CD4-positive, alpha-beta T cell treated with Interleukin-4 for 4 hours (primary cell): ENCODE measurements around the gene TSPAN15.
"Not testable (repeated sequence)": the region's sequence is repeated elsewhere in the genome, so short reads cannot be mapped to it uniquely, and the experiment has no call there.

ENCODE experiments used
- DNase-seq: peaks from one replicate; pipeline ENCODE4 v3.0.0-alpha.2; 2020

Gene TSPAN15

GRCh38 chr10:69449841-69450240 lies 1.4 kb upstream of the TSPAN15 start:
- peak; percentile 43 for DNase-seq

DNA sequence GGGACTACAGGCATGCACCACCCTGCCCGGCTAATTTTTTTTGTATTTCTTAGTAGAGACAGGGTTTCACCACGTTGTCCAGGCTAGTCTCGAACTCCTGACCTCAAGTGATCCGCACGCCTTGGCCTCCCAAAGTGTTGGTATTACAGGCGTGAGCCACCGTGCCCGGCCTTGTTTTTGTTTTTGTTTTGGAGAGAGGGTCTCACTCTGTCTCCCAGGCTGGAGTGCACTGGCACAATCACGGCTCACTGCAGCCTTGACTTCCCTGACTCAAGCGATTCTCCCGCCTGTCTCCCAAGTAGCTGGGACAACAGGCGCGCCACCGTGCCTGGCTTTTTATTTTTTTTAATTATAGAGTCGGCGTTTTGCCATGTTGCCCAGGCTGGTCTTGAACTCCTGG lies 870 bp upstream of the TSPAN15 start:
- DNase-seq: not testable (repeated sequence)

DNA sequence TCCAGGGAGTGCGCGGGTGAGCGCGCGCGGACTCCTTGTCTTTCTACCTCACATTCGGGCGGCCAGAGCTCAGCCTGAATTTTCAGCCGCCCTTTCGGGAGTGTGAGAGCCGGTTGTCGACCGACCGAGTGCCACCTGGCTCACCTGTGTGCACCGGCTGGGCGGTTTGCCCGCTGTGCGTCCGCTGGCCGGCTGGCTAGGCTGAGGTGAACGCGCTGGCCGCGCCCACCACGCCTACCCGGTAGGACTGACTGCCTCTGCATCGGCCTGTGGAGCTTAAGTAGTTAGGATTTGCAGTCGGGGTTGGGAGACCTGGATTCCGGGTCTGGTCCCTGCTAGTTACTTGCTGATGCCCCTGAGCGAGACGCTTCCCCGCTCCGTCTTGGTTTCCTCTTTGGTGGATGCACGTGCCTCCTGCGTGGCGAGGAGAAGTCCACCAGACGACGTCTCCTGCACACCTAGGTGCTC lies 553 bp downstream of the TSPAN15 start:
- DNase-seq: no peak

DNA sequence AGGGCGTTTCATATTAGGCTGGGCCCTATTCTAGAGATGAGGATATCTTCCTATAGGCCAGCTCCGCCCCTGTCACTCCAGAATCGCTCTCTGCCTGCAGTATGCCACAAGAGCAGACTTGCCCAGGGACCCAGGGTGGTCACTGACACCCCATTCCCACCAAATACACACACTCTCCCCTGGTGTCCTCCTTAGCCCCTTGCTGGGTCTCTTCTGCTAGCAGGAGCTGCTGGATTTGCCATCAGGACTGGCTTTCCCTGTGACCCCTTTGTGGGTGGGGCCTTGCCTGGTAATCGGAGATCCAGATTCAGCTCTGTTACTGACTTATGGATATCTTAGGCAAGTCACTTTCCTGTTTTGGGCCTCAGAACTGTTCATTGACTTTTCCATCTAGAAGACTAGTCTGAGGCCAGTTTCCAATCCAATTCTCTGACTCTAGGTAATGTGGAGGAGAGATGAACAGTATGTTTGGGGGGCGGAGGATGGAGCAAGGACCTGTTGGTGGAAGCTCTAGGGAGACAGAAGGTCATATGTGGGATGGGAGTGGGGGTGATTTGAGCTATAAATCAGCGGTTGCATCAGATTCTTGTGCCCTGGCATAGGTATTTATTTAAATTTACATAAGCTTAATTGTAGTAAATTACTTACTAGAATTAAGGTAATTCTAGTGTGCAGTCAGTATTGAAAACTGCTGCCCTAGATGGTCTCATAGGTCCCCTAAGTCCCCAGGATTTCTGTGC lies 1.6 kb downstream of the TSPAN15 start:
- DNase-seq: no peak

DNA sequence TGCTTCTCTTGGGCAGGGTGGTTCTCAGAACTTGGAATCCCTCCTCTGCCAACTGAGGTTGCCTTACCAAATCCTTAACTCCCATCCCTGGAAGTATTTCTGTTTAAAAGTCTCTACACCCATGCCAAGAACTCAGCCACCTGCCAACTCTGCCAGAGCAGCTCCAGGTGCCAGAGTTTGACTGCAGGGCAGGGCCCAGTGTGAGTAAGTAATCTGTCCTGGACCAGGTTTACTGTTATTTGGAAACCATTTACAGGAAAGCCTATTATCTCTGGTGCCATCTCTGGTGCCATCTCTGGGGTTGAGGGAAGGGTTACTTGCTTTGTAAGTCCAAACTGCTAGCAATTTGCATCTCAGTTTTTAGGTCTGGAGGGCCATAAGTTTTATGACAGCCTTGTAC lies 2.5 kb downstream of the TSPAN15 start:
- no peak for DNase-seq

- no peak for DNase-seq
Observed at GRCh38 chr10:69455006-69455763, 3.9 kb downstream of the TSPAN15 start.

DNA sequence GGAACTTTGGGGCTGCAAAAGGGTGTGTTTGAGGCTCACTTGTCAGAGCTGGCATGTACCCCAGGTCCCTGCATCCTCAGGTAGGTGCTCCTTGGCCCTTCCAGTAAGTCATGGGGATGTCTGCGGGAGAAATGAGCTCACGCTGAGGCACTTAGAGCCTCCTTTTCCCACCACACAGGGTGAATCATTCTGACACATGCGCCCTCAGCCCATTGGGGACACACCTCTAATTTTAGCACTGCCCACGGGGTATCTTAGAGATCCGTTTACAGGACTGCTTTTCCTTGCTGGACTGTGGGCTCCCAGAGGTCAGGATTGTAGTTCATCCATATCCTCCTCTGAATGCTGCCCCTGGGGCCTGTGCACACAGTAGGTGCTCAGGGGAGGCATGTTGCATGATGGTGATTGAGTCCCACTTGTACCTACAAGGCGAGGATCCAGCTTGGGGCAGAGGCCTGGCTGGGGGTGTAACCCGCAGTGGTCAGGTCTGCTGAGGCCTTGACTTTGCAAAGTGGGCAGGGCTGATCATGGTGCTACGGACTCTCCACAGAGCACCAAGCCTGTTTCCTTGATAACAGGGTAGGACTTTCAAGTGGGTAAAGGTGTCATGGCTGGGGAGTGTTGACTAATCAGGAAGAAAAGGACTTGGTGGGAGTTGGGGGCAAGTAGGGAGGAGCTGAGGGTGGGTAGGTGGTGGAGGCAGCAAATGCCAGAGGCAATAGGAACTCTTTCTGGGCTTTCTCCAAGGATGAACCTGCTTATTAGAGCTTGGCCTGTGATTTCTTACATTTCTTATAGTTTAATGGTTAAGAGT lies 5.8 kb downstream of the TSPAN15 start:
- DNase-seq: no peak

- DNase-seq: no peak
Observed at GRCh38 chr10:69457771-69458237, 6.5 kb downstream of the TSPAN15 start.

- no peak for DNase-seq
Observed at GRCh38 chr10:69458430-69459100, 7.3 kb downstream of the TSPAN15 start.

DNA sequence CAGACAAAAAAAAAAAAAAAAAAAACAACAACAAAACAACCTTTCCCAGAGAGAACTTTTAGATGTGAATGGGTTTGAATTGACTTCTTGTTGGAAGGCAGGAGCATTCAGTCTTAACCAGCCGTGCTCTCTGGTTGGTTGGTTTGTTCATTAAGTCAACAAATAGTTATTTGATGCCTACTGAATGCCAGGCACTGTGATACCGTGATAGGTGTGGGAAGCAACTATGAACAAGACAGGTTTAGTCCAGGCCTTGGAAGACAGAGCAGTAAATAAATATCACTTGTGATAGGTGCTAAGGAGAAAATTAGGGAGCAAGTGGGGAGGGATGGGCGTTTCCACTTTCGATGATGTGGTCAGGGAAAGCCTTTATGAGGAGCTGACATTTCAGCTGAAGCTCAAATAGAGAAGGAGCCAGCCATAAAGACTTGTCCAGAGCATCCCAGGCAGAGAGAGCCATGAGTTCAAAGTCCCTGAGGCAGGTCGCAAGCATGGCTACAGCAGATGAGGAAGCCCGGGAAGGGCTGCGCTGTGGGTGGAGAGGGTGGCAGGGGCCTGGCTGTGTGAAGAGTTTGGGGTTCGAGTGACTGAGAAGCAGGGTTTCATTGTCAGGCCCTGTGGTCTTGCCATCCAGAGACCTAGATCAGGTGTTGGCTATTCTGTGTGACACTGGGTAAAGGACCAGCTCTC lies 8.0 kb downstream of the TSPAN15 start:
- DNase-seq: no peak

GRCh38 chr10:69459893-69460575 lies 8.8 kb downstream of the TSPAN15 start:
- no peak for DNase-seq

GRCh38 chr10:69460576-69461242 lies 9.4 kb downstream of the TSPAN15 start:
- no peak for DNase-seq

- no peak for DNase-seq
Observed at GRCh38 chr10:69461243-69462025, 10.2 kb downstream of the TSPAN15 start.

DNA sequence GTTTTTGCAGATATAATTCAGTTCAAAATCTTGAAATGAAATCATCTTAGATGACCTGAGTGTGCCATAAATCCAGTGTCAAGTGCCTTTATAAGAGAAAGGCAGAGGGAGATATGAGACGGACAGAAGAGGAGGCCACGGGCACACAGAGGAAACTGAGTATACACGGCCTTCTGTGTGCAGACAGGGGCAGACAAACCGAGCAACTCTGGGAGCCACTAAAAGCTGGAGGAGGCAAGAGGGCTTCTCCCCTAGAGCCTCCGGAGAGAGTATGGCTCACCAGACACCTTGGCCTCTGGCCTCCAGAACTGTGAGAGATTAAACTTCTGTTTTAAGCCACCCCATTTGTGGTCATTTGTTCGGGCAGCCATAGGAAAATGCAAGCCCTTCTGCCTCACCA lies 12.6 kb downstream of the TSPAN15 start:
- no peak for DNase-seq

GRCh38 chr10:69464401-69464800 lies 13.1 kb downstream of the TSPAN15 start:
- DNase-seq: no peak

DNA sequence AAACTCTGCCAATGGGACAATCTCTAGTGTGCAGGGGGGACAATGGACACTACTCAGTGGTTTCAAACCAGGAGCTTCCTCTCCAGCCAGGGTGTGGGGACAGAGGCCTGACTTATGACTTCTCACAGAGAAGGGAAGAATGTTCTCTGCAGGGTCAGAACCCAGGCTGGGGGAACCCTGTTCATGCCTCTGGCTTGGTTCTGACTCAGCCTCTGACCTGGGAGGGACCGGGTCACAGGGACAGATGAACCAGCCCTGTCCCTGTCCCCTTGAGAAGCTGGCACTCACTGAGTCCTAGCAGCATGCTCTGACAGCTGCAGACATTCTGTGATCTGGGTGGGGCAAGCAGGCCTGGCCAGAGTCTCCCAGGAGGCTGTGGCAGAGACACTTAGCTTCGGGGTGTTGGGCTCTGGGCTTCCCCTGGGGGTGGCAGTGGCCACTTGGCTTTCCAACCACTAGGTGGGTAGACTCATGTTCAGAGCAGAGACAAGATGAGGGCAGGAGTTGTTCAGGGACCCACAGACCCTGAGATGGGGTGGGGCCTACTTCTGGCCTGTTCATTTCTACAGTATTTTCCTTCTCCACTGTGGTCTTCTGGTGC lies 13.6 kb downstream of the TSPAN15 start:
- no peak for DNase-seq

- no peak for DNase-seq
Observed at GRCh38 chr10:69465457-69466157, 14.3 kb downstream of the TSPAN15 start.

- no peak for DNase-seq
Observed at GRCh38 chr10:69466158-69466490, 14.9 kb downstream of the TSPAN15 start.

DNA sequence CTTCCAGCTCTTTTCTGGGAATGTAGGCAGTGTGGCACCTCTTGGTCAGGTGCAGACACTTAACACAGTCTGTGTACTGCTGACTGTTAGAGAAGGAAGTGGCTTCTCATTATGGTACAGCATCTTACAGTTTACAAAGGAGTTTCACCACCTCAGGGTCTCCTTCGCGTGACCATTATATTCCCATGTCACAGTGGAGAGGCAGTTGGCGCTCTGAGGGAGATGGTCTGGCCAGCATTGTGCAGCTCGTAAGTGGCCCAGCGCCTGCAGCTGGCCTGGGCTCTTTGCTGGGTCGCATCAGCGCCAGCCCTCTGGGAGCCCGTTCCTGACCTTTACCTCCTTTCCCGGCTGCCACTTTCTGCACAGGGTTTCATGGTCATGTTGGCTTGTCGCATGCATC lies 15.4 kb downstream of the TSPAN15 start:
- no peak for DNase-seq
